GM19452 (cell line): ENCODE measurements around the gene TANC1.

Experiments
- ATAC-seq: cut with Tn5 transposase; IDR thresholded peaks from one replicate; pipeline ENCODE4 v1.9.1; 2021; ENCODE audit not compliant: unreplicated experiment

Gene TANC1

GRCh38 chr2:159185401-159186130, 217.1 kb downstream of the TANC1 start:
- ATAC-seq, result peak; percentile 63

DNA sequence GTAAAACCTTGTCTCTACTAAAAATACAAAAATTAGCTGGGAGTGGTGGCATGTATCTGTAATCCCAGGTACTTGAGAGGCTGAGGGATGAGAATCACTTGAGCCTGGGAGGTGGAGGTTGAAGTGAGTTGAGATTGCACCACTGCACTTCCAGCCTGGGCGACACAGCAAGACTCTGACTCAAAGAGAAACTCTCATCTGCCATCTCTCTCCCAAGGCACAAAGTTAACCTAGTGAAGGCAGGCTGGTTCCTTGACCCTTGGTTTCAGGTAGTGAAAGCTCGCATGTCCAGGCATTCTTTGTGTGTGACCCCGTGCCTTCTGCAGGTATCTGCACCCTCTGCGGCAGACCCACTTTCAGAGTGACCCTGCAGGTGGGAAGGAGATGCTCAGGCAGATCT, 218.0 kb downstream of the TANC1 start:
- peak; percentile 52 for ATAC-seq

- no peak for ATAC-seq
Observed at GRCh38 chr2:159187106-159187505, 218.7 kb downstream of the TANC1 start.

- no peak for ATAC-seq
Observed at GRCh38 chr2:159188449-159188848, 220.0 kb downstream of the TANC1 start.

GRCh38 chr2:159192371-159192918, 224.0 kb downstream of the TANC1 start:
- ATAC-seq, result no peak

DNA sequence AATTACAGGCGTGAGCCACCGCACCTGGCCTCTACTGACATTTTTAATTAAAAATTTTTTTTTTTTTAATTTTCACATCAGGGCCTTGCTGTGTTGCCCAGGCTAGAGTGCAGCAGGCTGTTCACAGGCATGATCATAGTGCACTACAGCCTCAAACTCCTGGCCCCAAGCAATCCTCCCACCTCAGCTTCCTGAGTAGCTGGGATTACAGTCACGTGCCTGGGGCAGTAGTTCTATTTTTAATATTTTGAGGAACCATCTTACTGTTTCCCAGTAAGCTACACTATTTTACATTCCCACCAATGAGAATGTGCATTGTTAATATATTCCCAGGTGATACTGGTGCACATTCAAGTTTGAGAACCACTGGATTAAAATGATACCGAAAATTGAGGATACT, 225.4 kb downstream of the TANC1 start:
- no peak for ATAC-seq

GRCh38 chr2:159194241-159194640, 225.8 kb downstream of the TANC1 start:
- no peak for ATAC-seq

DNA sequence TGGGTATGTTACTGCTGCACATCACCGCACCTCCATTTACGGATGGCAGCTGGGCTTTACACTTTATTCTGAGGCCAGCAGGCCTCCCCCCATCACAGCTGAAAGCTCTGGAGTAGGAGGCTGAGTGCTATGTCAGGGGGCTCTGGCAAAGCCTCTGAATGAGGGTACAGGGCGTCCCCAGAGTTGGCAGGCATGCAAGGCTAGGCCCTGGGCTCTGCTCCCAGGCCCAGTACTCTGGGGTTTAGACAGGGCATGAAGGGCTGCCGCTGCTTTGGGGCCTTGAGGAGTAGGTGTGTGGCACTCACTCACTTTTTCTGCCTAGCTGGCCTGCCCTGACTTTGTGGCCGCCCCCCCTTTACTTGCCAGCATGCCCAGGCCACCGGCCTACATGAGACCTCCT, 227.3 kb downstream of the TANC1 start:
- no peak for ATAC-seq

DNA sequence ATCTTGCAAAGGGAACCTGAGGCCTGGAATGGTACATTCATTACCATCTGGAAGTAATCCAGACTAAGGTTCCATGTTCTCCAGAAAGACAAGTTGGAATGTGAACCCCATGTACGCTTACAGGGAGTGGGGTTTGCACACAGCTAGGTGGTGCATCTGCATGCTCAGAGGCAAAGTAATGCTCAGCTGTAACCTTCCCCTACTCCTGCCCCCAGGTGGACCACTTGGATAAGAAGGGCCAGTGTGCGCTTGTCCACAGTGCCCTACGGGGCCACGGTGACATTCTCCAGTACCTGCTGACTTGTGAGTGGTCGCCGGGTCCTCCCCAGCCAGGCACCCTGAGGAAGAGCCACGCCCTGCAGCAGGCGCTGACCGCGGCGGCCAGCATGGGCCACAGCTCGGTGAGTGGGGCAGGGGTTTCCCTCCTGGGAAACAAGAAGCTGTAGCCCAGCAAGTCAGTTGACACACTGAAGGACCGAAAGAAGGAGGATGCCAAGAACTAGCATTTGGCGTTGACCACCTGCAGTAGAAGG, 228.0 kb downstream of the TANC1 start:
- no peak for ATAC-seq

DNA sequence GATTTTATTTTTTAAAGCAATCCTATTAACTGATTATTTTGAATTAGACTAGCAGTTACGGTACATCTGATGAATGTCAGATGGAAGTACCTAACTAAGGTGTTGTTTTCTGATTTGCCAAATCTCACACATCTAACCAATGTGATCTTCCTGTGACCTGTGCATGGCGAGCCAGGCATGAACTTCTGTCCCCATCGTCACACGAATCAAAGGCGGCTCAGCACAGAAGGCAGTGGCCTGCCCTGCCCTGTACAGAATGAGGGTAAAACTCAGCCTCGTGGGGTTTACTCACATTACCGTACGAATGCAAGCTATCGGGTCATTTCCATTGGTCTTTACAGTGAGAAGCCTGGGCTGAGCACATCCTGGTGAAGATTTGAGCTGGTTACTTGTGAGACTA, 230.8 kb downstream of the TANC1 start:
- ATAC-seq, result no peak

DNA sequence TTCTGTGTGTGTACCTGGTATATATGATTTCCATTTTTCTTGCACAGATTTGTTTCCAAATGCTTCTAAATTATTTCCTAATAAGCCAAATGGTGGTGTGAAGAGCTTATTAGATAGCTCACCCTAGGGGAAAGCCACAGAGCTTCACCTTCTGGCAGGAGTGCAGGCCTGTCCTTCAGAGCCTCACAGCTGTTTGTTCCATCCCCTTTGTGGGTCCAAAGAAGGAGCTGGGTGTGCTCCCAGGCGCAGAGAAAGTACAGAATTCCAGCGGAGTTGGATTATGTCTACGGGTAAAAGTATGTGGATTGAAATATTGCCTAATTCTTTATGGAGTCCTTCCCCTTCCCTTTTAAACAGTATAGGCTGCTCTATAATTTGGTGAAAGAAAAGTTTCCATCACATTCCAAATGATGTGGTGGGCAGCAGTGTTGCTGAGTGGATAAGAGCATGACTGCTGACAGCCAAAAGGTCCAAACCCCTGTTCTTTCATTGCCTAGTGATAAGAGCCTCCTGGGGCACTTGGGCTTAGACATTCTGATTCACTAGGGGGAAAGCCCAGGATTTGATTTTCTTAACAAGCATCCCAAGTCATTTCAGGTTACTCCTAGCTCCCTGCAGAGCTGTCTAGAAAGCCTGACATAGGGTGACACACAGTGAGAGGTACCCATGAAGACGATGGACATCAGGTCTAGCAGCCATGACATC, 231.5 kb downstream of the TANC1 start:
- ATAC-seq, result no peak

GRCh38 chr2:159200498-159200897, 232.1 kb downstream of the TANC1 start:
- ATAC-seq, result no peak

DNA sequence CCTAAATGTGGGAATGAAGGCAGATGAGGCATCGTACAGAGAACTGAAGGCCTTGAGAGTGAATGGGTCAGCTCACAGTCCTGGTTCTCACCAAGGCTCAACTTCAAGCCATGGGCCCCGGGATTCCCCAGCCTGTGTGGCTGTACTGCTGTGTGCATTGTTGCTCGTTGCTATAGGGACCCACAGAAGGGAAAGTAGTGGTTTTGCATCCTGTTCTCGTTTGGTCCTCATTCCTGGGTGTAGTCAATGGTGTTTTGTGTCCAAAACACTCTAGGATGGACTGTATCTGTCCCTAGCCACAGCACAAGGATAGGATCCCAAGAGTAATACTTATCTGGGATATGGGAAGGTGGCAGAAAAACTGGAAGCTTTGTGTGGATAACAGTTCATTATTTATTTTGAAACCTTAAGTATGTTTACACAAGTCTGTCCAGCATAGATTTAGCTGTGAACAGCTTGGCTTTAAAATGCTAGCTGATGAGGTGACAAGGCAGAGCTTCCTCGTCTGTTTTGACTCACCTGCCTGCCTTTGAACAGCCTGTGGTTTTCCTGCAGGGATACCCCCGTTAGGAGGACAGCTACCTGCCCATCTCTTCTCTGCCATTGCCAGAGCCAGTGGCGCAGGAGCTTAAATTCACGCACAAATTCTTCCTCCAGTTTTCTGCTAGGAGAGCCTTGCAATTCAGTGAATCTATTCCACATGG, 233.1 kb downstream of the TANC1 start:
- ATAC-seq, result peak; percentile 98

DNA sequence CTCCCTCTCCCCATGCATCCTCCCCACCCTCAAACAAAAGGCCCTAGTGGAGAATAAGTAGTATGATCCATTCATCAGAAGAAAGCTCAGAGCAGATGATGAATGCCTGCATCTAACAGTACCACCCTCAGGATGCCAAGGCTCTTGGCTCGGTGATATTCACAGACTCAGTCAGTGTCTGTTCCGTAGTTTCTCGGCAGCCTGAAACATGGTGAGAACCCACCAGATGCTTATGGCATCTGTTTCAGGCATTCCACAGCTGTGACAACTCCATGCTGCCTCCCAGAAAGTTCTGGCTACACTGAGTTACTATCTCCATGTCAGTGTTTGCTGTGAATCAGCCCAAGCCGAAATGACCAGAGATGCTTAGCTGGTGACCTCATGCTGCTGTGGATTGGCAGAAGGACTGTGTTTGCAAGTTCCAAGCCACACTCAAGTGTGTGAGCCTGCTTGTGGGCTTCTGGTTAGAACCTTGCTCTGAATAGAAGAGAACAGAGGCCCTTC, 234.2 kb downstream of the TANC1 start:
- no peak for ATAC-seq

DNA sequence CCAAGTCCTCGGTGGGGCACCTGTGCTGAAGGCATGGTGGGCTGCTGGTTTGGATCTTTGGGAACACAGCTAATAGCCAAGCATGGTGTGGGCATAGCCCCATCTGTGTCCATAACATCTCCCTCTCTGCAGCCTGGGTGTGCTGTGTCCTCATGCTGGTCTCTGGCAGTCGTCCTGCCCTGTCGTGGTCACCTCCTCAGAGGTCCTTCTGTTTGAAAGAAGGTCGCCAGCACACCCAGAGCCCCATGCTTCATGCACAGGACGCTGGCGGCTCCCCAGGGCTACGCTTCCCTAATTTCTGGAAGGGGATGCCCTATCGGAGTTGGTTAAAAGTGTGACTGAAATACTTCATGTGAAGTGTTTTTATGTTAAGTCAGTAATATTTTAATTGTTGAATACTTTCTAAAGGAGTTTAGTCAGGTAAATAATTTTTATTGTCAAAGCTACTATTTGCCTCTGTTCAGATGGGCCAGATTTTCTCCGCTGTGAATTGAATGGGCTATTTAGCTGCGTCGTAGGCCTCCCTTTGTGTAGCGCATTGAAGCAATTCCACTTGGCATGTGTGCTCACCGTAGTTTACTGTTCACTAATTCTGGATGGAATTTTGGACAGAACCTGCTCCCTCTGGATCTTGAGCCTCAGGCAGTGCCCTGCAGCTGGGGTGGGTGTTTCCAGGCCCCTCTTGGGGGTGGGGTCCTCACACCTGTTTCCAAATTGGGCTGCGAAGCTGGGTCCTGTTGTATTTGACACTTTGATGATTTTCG, 236.1 kb downstream of the TANC1 start:
- no peak for ATAC-seq

DNA sequence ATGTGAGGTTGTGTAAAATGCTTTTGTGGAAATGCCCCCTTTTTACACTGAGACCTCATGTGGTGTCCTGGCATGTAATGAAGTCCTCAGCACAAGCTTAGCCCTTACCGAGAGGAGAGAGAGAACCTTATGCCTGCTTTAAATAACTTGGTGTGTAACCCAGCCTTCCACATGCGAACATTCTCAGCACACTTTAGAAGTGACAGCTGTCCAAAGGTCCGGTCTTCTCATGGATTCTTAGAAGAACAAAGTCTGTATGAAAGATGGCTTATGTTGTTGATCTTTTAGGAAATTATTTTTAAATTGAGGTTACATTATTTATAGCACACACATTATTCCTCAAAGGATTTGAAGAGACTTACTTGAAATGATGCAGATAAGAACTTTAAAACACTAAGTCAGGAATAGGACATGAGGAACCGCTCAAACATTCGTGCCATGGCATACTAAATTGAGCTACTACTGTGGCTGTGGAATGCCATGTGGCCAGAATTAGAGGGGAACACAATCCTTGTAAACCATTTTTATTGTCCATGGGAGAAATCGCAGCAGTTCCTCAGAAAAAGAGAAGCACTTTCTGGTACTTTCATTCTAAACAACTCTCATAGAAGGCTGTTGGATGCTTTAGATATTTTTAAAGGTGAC, 238.4 kb downstream of the TANC1 start:
- ATAC-seq, result no peak

DNA sequence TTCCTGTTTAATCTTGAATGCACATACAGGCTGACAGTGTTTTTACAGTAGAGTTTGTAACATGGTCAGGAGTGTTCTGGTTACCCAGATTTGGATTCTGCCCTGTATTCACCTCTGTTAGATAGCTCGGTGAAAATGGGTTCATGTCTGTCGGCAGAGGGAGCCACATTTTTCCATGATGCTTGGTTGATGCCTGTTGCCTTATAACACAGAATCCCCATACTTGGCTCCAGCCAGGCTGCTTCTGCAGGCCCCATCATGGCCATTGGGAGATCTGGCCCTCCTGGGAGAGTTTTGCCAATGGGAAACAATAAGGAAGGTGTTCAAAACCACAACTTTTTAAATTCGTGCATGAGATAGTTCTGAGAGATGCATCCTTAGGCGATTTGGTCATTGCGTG, 240.0 kb downstream of the TANC1 start:
- no peak for ATAC-seq

- ATAC-seq, result peak; percentile 93
Observed at GRCh38 chr2:159209341-159210306, 241.2 kb downstream of the TANC1 start.
